Ramos (cell line): ENCODE results near the gene PNPLA2.

Experiments
- in situ Hi-C: fragments of 300-500 bp; cut with MboI; formaldehyde crosslinking; loops from one replicate; pipeline ENCODE4 v1.14.3; 2022; ENCODE audit warnings: low sequenced_read_pairs; ENCODE audit not compliant: unreplicated experiment

Gene PNPLA2

DNA sequence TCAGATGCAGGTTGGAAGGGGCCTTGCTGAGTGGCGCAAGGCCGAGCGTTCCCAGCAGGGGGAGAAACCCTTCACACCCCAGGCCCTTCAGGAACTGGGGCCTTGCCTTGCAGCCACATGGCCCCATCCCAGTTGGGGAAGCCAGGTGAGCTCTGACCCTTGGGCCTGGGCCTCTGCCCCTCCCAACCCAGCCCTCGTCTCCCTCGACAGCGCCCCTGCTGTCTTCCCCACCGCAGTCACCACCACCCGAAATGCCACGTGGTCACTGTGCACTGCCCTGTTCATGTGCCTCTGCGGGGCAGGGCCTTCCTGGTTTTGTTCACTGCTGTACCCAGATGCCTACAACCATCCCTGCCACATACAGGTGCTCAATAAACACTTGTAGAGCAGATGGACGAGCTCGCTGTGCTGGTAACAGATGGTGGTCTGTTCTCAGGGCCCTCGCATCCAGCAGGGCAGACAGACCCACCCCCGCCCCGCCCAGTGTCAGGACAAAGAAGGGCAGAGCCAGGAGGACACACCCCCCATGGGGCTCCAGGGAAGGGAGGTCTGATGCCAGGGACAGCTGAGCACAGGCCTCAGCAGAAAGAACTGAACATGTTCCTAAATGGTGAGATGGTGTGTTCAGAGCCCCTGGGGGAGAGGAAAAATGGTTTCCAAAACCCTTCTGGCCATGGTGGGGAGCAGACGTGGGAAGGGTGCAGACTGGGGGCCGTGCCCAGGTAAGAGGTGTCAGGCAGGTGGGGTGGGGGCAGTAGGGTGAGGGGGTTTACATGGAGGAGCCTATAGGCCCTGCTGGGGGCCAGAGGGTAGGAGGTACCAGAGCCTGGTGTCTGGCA is 19.9 kb downstream of the PNPLA2 start:
- in situ Hi-C loops = no loop called here

DNA sequence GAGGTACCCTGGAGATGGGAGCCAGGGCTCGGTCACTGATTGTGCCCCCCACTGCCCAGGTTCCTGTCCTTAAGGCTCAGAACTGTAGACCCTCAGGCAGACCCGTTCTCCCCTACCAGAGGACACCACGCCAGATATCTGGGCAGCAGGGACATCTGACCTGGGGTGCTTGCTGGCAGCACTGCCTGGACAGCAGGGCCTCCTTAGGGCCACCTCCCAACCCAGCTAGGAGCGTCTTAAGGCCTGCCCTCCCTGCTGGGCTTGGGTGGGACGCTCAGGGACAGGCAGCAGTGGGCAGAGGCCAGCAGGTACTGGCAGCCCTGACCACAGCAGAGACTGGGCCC is 20.5 kb downstream of the PNPLA2 start:
- in situ Hi-C loops = no loop called here

DNA sequence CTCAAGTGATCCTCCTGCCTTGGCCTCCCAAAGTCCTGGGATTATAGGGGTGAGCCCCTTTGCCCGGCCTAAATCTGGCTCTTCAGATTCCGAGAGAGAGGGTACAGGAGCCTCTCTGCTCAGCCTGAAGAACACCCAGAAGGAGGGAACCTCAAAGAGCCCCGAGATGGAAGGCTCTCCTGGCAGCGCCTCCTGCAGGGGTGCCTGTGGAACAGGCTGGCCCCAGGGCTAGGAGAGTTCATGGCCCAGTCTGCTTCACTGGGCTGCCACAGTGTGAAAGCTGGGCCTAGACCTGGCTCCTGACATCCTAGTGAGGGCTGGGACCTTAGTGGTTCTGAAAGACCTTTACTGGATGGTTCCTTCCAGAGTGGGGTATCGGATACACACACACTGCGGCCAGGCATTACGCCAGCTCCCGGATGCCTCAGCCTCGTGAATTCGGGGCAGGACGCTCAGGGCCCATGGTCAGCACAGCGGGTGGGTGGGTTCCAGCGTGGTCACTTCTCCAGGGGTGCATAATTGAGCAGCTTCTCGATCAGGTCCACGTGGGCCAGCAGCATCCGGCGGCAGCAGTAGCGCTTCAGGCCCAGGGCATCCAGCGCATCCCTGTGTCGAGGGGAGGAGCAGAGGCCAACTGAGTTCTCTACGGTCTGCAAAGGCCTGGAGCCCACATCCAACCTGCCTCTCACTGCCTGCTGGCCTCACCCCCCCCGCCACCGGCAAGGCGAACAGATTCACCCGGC is 21.3 kb downstream of the PNPLA2 start:
- in situ Hi-C loops = no loop called here

DNA sequence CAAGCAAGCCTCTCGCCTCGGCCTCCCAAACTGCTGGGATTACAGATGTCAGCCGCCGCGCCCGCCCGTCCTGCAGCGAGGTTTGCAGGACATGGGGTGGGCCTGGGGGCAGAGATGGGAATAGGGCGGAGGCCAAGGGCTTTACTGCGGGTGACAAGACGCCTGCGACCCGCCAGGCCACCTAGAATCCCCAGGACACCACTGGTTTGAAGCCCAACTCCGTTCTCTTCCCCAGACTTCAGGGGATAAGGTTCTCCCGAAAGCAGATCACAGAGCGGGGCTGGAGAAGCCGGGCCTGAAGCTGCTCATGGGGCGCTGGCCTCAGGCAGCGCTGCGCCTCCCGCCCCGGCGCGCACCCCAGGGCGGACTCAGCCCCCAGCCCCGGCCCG is 23.3 kb downstream of the PNPLA2 start:
- in situ Hi-C loops = no loop called here

DNA sequence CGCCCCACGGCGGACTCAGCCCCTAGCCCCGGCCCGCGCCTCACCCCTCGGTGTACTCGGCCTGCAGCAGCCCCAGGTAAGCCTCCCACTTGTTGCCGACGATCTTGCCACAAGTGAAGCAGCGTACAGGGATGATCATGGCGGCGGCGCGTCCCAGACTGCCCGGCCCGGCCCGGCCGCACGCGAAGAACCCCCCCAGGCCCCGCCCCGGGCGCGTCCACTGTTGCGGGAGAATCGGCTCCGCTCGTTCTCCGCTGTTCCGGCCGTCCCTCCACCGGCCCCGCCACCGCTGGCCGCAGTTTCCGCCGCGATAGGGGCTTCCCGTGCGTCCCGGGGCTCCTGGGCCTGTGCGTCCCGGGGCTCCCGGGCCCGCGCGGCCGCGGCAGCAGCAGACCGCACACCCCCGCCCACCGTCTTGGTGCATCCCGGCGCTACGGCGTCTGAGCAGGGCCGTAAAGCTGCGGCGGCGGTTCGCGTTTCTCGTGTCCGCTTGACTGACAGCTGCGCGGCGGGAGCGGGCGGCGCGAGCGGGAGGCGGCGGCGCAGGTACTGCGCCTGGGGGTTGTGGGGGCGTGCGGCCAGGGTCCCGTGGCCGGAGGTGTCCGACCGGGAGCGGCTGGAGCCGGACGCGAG is 23.8 kb downstream of the PNPLA2 start, which contains the start of the genes POLR2L and TSPAN4:
TSS of gene POLR2L (minus strand) at position 160 of the 633 bp plus-strand sequence. CDS start at position 139, 21 bp downstream.
TSS of gene TSPAN4 (plus strand) at position 483 of the 633 bp plus-strand sequence. CDS start 7,453 bp downstream, outside the sequence.
- in situ Hi-C loops = no loop called here

DNA sequence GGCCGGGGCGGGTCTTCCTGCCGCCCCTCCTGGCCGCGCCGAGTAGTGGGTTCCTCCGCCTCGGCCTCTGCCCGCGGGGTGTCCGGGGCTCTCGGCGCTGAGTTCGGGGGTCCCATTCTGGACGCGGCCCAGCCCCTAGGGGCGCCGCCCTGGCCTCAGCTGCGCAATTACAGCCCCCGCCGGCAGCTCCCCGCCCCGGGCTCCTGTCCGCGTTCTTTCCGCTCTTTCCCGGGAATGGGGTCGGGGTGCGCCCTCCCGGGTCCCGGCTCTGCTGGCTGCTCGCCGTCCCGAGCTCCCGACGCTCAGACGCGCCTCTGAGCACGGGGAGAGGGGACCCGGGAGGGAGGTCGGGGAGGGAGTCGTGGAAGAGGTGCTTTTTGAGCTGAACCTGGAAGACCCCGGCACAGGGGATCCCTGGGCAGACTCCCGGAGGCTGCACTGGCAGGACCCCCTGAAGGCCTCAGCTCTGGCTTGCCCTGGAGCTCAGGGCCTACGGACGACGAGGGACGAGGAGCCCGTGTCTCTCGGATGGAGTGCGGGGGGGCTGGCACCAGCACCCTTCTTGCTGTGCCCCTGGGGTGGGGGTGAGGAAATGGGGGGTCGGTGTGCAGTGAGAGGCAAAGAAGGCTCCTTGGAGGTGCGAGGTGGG is 24.5 kb downstream of the PNPLA2 start:
- in situ Hi-C loops = no loop called here

DNA sequence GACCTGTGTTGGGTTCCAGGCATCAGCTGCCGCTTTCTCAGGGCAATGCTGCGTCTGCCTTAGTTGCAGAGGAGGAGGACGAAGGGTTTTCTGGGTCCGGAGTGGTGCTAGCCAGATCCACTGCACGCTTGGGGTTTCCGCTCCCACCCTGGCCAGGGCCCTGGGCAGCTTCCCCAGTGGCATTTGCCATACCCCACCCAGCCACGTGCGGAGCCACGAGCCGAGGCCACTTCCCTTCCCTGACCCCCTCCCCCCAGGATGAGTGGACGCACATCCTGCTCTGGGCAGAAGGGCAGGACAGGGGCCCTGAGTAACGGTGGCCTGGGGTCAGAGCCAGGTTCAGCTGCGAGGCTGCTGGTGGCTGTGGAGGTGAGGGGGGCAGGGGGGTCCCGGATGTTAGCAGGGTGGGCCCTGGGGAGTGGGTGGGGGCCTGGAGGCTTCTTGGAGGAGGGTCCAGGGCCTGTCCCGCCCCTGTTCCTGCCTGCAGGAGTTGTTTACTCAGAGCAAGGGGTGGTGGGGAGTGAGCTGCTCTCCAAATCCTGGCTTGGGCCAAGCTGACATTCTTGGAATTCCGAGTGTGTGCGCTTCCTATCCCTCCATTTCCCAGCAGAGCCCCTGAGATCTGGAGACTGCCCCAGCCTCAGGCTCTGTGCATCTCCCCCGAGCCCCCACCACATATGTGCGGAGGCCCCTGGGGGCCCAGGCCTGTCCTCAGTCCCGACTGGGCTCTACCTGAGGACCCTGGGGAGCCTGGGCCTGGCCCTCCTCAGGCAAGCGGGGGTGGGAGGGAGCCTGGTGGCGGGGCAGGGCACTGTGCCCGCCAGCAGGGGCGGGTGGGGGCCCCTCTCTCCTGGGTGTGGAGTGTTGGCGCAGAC is 25.3 kb downstream of the PNPLA2 start:
- in situ Hi-C loops = no loop called here

DNA sequence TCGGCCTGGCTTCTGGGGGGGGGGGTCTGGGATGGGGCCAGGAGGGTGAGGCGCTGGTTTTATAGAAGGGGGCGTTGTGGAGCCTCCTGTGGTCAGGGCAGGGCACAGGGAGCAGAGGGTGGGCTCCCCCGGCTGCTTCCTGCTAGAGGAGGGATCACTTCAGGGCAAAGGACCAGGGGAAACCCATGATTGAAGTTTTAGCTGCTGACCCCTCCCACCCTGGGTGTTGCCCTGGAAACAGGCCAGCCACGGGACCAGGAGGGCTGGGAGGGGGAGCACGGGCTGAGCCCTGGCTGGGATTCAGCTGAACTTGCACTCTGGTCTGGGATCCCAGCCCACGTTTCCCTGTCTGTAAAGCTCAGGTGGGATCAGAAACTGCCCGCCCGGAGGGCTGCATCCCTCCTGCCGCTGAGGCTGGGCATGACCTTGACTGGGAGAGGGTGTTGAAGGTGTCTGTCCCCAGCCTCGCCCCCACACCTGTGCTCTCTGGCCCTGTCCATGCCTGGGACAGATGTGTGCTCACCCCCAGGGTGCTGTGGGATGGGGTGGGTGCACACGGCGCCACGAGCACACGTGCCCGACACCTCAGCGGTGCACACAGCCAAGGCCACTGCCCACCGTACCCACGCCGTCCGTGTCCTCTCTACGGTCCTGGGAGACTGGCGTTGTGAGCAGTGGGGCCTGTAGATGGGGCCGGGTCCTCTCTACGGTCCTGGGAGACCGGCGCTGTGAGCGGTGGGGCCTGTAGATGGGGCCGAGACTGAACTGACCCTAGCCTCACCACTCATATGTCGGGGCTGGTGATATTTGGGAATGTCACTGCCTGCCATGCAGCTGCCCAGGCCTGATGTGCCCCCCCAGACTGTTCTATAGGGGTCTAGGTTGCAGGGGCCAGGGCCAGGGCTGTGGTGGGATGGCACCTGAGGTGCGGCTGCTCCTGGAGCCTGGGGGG is 26.3 kb downstream of the PNPLA2 start:
- in situ Hi-C loops = no loop called here

DNA sequence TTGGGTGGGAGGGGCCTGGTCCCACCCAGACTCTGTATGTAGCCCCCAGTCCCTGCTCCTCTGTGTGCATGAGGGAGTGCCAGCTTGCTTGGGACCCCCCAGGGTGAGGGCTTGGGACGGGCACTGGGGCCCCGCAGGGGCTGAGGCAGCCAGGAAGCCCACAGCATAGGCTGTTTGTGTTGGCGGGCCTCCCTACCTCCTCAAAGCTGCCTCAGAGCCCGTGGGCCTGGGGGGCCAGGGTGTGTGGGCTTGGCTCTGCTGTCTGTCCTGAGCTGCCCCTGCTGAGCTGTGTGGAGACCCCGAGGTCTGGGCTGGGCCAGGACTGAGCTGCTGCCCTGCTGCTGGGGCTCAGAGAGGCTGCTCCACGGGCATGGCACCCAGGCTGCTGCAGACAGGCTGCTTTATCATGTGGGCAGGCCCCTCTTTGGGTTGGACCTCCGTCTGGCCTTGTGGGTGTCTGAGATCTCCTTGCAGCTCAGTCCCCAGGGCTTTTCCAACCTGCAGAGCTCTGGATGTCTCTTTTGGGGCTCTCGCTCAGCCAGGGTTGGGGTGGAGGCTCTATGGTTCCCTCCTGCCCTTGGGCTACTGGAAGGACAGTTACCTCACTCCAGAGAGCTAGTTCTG is 27.3 kb downstream of the PNPLA2 start:
- in situ Hi-C loops = no loop called here

DNA sequence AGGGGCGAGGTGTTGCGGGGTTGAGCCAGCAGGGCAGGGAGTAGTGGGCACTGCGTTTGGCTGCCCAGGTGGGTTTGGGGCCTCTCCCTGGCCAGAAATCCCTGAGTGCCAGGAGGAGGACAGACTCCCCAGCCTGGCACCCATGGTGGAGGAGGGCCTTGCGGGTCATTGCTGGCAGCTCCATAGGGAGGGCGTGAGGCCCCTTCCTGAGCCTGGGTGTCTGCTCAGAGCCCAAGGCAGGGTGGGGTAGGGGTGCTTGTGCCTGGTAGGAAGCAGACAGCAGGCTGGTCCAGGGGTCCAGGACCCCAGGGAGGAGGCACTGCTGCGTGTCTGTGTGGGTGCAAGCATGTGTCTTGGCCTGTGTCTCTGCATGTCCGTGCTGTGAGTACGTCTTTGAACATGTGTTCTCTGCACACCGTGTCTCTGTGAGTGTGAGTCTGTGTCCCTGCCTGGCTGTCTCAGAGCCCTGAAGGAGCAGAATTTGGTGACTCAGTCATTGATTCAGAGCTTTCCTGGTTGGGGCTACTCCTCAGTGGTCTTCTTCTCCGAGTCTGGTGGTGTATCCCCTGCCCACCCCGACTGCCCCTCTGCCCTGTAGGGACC is 27.9 kb downstream of the PNPLA2 start:
- in situ Hi-C loops = no loop called here

DNA sequence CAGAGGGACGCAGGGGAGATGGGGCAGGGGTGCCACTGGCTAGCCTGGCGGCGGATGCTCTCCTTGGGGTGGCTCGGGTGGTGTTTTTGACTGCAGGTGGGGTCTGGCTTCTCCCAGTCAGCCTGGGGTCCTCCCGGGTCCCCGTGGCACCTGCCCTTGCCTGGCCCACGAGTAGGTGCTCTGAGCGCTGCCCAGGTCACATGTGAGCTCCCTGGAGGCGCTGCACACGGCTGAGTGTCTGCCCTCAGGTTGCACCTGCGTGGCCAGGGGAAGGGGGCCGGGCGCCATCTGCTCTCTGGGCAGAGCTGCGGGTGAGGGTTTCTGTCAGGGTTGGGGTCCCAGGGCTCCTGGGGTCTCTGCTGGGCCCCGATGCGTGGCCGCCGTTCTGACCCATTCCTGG is 29.2 kb downstream of the PNPLA2 start:
- in situ Hi-C loops = no loop called here

DNA sequence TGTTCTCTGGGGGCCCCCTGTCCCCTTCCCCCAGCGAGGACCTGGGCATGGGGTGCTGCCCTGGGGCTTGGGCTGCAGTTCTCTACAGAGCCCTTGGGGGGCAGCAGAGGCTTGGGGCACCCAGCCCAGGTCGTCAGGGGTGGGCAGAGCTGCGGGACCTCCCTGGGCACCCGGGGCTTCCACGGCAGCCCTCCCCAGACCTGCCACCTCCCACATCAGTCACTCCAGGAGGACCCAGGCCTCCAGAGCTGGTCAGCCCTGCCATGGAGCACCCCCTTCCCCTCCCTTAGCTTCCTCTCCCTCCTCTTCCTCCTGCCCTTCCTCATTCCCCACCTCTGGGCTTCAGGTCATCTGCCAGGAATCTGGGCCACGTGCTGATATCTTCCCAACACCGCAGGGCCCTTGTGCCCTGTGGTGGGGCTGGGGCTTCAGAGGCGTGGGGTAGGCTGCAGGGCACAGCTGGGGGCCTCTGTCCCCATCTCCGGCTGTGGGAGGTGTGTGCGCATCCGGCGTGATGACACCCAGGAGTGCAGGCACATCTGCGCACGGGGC is 29.7 kb downstream of the PNPLA2 start:
- in situ Hi-C loops = no loop called here

DNA sequence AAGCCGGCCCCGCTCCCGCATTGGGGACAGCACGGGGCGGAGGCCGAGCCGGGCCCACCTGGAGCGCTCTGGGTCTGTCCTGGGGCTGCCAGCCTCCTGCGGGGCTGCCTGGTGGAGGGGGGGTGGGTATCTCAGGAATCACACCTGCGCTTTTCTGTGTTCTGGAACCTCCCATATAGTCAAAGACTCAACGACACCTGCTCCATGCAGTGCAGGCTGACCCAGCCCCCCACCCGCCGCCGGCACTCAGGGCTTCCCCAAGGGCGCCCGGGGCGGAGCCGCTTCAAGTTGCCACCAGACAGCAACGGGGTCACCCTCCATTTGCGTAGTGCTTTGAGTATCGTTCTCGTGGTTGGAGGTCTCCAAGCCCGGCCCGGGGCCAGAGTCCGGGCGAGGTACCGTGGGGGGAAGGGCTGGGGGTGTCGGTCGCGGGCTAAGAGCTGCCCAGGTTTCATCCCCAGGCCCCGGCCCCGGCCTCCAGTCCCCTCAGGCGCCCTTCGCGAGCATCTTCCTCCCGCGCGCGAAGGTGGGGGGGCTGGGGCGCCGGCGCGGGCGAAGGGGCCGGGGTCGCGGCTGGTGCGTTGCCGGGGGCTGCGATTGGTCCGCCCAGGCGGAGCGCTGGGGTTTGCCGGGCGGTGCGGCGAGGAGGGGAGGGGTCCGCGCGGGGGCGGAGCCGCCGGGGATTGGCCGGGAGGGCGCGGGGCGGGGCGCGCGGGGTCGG is 30.6 kb downstream of the PNPLA2 start:
- in situ Hi-C loops = no loop called here

DNA sequence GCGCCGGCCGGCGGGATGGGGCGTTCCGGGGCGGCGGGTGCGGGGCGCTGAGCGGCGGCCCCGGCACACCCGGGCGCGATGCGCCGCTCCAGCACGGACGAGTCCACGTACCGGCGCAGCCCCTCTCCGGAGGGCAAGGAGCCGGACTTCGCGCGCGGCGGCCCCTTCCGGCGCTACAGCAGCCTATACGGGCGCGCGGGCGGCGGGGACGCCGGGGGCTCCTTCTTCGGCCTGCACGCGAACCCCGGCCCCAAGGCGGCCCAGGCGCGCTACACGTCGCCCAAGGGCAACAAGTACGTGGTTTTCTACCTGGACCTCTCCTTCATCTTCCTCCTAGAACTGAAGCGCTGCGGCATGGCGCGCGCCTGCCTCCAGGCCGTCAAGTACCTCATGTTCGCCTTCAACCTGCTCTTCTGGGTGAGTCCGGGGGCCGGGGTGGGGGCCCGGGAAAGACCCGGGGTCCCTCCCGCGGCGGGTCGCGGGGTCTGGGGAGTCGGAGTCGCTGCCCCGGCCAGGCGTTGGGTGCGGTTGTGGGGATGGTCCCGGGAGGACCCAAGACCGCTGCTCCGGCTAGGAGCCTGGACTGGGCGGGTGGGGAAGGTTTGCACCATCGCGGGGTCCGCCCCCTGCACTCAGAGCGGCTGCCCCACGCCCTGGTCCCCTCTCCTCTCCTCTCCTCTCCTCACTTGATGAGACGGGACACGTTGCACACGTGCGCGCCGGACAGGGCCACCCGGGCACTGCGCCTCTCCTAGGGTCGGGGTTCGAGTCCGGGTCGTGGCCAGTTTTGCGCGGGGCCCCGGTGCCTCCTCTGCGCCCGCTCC is 31.4 kb downstream of the PNPLA2 start:
- in situ Hi-C loops = loop anchor here (5.0 kb wide), 1 partner anchor 202 kb away; no protein-coding TSS in a partner anchor

DNA sequence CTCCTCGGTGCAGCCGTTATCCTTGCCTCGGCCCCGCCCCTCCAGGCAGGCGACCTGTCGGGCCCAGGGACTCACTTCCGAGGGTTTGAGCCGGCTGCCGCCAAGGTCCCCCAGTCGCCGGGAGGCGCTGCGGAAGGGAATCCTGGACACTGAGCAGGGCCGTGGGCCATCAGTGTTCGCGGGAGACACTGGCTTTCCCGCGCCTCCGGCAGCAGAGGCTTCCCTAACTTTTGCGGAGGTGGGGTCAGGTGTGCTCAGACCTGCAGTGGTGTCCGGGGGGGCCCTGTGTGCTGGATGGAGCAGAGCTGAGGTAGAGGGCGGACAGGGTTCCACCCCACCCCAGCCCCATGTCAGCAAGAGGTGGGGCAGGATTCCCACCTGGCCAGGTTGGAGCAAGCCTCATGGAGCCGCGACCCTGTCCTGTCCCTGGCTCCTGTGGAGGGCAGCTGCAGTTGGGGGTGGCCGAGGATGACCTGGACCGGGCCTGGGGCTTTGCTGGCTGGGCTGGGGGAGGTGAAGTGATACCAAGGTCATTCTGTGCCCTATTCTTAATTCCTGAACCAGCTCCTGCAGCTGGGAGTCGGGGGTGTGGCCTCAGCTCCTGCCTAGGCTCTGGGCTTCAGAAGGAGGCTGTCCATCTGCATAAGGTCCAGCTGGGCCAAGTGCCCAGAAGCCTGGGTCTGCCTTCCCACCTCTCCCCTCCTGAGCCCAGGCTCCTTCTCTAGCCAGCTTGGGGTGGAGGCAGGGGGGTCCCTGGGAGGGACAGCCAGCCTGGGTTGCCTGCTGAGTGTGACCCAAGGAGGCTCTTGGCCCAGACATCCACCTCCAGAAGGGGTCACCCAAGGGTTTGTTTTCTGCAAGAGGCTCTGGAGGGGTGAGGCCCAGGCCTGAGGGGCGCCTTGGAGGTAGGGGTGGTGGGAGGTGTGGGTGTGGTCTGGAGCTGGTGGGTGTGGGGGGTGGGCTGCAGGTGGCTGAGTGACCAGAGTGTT is 32.4 kb downstream of the PNPLA2 start:
- in situ Hi-C loops = loop anchor here (5.0 kb wide), 1 partner anchor 201 kb away; no protein-coding TSS in a partner anchor
